Colon (tissue), 2 donors: ENCODE measurements around the gene GRIK4.

Source experiments
- FAIRE-seq: peaks from 2 replicates; lab custom pipeline; 2012; peaks lifted over from hg19 to GRCh38; lab: Jason Lieb, UNC
- donor health status: control.
- donor health status: control.

The GRIK4 gene

DNA sequence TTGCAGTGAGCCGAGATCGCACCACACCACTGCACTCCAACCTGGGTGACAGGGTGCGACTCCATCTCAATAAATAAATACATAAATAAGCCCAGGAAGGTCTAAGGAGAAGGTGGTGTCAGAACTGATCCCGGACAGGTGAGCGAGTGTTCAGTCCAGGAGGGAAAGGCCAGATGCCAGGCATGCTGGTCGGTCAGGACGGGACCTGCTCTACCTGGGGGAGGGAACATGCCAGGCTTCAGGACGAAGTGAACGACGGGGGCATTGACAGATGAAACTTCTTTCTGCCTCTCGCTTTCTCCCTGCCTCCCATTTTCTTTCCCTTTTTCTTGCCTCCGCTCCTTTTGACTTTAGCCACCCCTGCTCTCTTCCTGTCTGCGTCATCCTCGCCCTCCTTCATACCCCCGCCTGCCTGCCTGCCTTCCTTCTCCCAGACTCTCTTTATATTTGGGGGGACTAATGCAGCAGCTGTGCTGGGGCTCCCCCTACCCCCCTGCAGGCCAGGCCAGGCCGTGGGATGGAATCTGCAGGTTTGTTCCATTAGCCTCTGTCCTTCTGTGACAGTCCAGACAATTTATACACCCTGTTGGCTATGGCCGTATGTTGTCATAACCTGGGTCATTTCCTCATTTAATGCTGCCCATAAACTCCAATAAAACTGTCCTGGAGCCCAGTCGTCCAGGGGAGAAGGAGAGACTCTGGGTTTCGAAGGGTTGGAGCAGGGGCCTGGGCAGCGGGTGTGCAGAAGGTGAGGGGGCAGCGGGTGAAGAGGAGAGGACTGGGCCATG is 303.2 kb downstream of the GRIK4 start:
- FAIRE-seq, result no peak

DNA sequence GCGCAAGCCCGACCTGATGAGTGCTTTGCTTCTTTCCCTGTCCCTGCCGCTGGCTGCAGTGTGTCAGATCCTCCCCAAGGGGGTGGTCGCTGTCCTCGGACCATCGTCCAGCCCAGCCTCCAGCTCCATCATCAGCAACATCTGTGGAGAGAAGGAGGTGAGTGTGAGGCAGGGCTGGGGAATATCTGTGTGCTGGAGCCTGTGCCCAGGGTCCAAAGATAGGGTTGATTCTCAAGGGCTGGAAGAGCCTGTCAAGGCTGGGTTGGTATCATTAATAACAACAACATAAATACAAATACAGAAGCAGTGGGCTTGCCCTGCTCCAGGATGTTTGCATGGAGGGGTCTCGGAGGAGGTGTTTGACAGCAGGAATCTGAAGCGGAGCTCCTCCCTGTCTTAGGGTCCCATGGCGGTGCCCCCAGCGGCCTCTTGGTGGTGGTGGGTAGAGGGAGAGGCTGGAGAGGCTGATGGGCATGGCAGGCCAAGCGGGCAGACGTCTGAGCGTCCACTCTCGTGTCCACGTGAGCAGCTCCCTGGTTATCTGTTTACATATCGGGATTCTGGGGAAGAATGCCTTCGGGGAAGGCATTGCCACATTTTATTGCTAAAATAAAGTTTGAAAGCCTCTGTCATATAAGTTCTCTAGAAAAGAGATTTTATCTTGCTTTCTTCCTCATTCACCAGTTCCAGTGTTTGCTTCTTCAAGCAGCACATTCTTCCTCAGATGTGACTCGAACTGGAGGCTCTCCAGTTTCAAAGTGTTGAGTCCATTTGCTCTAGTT is 304.0 kb downstream of the GRIK4 start:
- FAIRE-seq, result no peak

DNA sequence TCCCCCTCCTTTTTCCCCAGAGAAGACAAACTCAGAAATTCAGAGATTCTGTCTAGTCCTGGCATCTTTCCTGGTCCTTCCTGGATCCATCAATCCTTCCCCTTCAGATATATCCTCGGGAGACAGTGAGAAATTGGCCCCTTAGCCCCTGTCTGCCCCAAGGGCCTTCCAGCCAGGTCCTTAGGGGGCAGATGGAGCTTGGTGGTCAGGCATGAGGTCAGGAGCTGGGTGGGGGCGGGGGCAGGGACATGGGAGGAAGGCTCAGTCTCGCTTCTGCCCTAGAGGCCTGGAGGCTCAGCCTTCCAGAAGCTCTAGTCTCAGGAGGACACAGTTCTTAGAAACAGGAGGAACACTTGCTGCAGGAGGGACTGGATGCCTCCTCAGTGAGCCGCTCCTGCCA is 304.6 kb downstream of the GRIK4 start:
- no peak for FAIRE-seq

DNA sequence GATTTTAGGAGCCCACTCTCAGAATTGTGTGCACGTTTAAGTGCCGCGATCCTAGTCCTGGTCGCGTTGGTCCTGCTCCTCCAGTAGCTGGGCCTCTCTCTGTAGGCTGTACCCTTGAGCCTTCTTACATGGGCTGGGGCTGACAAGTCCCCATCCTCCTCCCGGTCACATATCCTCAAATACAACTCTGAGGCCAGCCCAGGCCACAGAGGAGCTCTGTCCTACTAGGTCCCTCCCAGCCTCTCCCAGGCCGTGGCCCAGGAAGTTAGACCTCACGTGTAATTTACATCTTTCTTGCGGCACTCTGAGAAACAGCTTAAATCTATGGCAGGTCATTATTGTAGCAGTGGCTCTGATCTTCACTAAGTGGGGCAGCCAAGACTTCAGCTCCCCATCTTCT is 305.2 kb downstream of the GRIK4 start:
- no peak for FAIRE-seq

DNA sequence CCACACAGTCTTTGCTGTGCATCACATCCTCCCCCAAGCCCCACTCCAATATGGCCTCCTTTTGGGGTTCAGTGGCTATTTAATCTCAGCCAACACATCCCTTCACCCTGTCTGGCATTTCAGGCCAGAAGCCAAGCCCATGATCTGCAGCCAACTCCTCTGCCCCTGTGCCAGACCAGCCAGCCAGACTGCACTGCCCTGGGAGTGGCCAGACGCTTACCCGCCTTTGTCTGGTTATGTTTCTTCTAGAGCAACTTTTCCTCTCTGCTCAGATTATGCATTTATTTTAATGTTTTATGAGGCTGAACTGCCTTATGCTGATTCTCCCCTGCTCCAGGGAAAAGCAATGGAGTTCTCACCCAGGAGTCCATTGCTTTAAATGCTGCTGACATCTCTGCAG is 305.6 kb downstream of the GRIK4 start:
- FAIRE-seq, result no peak

DNA sequence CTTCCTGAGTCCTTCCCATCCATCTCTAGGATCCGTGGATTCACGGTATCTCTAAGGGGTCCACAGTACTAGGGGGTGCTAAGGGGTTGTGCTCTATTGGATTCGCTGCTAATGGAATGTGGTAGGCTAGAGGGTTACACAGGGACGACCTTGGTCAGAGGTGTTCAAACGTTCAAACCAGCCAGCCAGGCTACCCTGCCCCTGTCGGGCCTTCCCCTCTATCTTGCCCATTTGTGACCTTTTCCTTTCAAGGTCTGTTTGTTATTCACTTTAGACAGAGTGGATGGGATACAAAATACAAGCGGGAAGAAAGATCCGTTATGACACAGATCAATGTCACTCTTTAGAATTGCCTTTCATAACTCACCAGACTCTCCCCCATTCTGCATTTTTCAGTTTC is 306.5 kb downstream of the GRIK4 start:
- FAIRE-seq, result no peak

DNA sequence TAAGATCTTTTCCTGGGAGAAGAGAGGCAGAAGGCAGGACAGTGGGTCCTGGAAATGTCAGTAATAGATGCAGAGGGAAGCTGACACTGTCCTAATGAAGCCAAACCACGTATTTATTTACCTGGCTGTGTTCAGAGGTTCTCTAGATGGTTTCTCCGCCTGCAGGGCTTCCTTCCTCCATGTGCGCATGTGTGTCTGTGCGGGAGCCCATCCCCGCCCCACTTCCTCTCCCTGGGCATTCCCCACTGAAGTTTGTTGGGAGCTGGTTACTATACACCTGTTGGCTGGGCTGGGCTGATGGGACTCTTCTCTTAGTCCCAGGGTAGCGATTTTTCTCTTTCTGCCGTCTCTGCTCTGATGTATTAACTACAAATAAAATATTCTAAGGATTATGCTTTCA is 307.5 kb downstream of the GRIK4 start:
- FAIRE-seq, result no peak

DNA sequence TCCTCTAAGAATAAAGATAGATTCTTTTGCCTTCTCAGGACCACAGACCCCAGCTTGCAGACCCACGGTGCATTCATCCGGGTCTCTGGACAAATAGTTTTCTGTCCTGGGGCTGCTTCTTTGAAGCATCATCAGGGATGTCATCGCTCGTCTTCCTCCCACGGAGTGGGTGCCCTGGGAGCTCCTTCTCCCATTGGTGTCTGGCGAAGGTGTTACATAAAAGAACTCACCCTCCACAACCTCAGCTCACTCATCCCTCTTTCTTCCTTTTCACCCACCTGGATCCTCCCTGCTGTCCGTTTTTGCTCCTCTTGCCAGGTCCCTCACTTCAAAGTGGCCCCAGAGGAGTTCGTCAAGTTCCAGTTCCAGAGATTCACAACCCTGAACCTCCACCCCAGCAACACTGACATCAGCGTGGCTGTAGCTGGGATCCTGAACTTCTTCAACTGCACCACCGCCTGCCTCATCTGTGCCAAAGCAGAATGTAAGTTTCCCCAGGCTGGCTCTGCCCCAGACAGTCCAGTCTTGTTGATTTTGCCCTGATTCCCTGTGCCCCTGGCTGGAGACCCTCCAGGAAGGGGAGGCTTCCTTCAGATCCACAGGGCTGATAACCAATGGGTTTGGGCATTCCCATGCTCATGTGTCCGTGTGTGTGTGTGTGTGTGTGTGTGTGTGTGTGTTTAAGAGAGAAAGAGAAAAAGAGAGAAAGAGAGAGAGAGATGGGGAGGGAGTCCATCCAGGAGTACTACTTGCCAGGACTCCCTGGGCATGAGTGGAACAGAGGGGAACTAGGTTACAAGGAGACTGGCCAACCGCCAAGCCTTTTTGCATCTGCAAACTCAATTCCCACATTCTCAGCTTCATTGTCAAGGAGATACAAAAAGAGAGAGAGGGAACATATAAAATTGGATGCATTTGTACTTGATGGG is 308.2 kb downstream of the GRIK4 start:
- FAIRE-seq, result no peak

DNA sequence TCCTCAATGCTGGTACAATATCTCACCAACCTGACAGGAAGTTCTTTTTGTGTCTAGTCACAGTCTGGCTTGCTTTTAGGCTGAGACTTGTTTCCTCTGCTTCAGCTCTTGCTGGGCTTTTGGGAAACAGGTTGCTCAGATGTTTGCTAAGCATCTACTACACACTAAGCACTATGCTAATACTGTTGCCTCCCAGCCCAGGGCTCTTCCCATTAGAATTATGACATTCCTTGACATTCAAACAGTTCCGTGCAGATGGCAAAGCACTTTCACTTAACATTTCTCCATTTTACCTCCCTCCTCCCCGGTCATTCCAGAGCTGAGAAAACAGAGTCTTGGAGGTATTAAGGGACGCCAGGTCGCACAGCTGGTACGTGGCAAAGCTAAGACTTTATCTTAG is 311.6 kb downstream of the GRIK4 start:
- FAIRE-seq, result no peak

DNA sequence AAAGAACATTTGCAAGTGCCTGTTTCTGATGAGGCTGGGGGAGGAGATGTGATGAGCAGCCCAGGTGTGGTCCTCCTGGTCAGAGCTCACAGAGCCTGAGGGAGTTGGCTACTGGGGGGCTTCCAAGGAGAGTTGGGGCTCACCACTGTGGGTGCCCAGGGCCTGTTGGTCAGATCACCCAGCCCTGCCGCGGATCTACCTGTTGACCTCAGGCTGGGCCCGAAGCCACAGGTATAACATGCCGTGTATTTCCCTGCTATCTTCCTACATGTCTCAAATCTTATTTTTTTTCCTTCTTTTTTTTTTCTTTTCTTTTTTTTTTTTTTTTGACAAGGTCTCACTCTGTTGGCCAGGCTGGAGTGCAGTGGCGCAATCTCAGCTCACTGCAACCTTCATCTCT is 312.7 kb downstream of the GRIK4 start:
- FAIRE-seq, result no peak

DNA sequence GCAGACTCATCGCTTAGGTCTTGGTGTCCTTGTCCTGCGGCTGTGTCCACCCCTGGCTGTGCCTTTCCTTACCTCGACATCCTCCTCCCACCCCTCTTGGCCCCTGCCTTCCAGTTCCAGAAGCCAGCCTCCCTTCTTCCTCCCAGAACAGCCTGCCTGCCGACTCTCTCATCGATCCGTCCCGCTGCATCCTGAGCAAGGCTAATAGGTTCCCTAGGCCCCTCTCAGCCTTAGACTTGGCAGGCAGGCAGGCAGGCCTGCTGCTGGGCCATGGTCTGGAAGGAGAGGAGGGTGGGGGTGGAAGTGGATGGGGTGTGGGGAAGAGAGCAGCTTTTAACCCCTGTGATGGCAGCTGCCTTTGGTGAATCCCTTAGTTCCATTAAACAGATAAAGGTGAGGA is 315.6 kb downstream of the GRIK4 start:
- no peak for FAIRE-seq

DNA sequence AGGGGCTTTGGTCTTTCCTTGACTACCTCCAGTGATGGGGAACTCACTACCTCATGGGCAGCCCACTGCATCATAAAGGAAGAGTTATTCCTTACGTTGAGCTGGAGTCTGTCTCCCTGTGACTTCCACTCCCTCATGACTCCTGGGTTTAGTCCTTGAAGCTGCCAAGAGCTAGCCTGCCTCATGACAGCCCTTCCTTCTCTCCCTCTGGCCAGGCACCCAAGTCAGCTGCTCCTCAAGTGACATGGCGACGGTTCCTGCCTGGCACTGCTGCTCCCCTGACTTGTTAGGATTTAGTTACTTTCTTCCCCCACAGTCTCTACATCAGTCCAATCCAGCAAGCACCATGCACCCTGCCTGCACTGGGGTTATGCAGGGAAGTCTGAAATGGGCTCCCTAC is 316.3 kb downstream of the GRIK4 start:
- FAIRE-seq, result no peak

DNA sequence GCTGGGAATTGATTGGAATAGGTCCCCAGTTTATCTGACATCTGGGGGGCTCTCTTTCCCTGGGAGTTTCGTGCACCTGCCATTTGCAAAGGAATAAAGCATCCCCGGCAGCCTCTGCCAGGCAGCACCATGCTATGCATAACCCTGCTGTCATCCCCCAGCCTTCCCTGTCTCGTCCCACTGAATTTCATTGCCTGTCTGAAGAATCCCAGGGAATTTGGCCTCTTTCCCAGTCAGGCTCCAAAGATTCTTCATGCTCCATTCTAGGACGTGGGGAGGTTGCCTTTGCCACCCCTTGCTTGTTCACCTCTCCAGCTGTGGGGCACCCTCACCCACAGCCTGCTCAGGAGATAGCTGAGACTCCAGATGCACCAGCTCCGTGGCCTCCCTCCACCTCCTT is 317.3 kb downstream of the GRIK4 start:
- no peak for FAIRE-seq

DNA sequence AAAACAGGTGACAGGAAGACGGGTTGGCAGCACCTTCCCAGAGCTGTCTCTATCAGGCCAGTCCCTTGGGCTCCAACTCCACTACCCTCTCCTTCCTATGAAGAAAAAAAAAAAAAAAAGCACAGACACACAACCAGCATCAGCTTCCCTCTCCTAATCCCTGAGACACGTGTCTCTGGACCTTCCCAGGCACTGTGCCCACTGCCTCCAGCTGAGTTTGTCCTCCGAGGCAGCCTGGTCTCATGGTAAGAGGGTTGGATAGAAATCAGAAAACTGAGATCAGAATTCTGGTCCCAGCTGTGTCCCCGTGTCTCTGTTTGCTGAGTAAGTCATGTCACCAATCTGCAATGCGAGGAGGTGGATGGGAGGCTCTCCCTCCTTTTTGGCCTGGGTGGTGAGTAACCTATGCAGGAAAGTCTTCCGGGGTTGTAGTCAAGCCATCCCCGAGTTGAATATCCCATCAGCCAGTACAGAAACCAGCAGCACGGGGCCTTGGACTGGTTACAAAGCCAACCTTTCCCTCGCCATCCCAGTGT is 318.6 kb downstream of the GRIK4 start:
- no peak for FAIRE-seq

DNA sequence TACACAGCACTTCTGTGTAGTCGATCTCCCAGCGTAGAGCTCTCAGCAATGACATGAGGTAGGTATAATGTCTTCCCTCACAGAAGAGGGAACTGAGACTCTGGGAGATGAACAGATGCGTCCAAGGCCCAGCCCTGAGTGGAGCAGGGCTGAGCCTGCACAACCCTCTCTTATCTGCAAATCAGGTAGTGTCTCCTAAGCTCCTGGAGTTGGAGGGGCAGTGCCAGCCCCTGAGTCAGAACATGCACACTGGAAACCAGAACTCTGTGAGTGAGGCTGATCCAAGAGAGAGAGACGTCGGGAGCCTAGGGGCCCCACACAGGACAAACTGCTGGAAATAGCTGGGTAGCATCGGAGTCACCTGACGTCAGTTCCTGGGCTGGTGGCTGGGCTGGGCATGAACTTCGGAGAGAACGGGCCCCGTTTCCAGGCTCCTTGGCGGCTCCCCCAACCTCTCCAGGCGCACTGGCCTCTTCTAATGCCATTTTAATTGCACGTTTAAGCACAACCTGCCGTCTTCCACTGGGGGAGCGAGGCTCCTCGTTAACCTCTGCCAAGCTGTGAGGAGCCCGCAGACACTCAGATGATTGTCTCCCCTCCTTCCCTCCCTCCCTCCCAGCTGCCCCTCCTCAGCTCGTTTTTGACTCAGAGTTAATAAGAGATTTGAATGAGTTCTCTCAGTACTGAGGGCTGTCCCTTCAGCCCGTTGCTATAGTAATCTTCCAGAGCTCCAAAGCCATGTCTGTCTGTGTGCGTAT is 321.1 kb downstream of the GRIK4 start:
- FAIRE-seq, result no peak

DNA sequence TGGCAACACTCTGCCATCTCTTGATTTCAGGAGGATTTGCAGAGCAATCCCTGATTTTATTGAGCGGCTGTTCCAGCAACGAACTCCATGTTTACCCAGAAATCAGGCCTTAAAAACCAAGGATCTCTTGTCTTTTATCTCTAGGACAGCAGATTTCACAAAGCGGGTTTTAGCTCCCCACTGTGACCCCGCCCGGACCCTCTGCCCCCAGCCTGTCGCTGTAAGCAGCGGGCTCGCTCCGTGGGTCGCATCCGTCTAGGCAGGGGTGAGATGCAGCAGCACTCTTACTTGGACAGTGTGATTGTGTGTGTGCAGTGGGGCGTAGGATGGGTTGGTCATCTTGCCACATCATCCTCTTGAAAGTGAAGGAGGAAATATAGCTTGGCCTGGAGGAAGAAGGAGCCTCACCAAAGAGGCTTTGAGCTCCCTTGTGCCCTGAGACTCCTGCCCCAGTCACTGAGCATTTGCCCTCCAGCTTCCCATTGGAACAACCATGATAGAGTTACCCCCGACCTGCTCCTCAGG is 323.2 kb downstream of the GRIK4 start:
- FAIRE-seq, result no peak

DNA sequence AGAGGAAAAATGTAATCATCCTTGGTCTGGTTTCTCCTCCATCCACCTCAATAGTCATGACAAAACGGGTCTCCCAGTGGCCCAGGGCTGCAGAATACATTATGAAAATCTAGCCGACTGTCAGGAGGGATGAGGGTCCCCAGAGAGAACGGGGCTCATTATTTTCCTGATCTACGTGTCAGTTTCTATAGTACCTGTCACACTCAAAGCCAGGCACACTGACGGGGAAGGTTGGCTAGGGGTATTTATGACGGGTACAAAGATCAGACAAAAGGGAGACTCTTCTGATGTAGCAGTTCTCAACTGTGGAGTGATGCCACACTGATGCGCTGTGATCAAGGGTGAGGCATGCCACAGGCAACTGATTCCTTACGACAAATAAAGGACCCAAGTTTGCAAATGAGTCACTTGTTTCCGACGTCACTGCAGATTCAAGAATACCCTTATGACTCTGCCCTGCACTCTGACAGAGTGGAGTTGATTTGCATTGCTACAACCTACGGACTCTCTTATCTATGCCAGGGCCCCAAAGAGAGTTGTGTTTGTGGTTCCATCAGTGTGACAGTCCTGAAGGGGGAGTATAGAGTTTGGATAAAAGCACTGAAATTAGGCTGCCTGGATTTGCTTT is 324.2 kb downstream of the GRIK4 start:
- FAIRE-seq, result no peak

DNA sequence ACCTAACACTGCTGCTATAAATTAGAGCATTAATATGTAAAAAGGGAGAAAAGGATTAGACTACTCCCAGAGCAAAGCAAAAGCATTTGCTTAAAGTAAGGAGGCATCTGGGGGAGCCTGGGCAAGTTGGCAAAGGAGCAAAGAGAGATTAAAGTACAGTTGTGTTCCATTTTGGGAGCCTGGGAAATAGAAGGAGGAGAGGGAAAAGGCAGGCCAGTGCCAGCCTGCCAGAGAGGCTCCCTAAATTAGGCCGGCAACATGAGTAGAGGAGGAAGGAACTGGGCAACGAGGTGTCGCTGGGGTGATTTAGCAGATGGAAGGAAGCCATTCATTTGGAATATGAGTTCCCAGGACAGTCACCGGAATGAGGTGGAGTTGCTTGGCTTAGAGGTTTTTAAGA is 326.1 kb downstream of the GRIK4 start:
- FAIRE-seq, result no peak

DNA sequence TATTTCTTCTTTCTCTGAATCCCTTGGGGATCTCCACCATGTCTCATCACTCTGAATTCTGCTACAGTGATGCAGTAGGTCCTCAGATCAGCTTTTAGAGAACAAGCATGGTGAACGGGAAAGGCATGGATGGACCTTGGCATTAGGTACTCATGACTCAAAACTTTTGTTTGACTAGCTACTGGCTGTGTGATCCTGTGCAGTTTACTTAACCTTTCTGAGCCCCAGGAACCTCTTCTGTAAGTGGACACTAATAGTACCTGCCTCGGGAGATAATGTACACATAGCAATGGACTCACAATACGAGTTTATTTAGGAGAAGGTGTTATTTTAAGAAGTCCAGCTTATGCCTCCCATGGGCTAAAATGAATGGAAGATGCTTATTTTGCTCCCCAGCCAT is 327.7 kb downstream of the GRIK4 start:
- FAIRE-seq, result no peak

DNA sequence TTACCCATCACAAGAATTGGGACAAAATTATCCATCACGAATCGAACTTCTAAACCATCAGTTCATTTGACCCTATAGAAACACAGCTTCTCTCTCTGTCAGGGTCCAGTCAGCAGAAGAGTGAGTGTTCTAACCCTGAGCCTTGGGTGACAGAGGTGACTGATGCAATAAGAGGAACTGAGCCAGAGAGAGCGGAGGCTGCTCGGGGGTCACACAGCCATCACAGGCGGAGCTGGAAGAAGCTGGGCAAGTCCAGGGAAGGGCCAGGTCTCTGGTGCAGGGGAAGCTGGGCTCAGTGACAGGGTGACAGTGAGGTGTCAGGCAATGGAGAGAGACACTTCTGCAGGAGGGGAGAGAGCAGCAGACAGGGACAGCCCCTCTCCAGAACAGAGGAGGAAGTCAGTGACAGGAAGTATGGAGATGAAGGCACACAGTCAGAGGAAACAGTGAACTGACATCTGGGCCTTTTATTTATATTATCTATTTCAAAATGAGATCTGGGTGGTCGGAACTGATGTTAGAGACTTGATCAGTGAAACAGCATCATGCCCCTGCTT is 328.4 kb downstream of the GRIK4 start:
- FAIRE-seq, result no peak

DNA sequence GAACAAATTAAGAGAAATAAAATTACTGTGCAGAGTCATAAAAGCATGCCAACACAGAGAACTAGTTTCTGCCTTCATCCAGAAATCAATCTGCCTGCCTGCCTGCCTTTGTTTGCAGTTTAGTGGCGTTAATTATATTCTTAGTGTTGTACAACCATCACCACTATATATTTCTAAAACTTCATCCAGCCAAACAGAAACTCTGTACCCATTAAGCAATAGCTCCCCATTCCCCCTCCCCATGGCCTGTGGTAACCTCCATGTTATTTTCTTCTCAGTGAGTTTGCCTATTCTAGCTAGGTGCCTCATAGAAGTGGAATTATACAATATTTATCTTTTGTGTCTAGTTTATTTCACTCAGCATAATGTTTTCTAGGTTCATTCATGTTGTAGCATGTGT is 329.1 kb downstream of the GRIK4 start:
- no peak for FAIRE-seq
